K562 (cell line): ENCODE measurements around the gene WNT7A. TPM values are rescaled to one million over a fixed set of nuclear protein-coding genes. Genes with fewer than 3 reads are reported as not detected.

Source experiments
- ATAC-seq: fragments of 200-7000 bp; cut with Tn5 transposase; 3 replicates; pipeline ENCODE4 v1.9.1; 2020; ENCODE audit warnings: moderate library complexity
- BruUV-seq: library from RNA; stranded (reverse); fragments of 400-500 nt; replicated peaks from 2 replicates; lab custom pipeline; 2021; lab: Mats Ljungman, UMichigan
- CTCF ChIA-PET: fragments of 300-600 bp; formaldehyde crosslinking; extraction: SDS; loops from one replicate; lab custom pipeline; 2021; ENCODE audit warnings: low intra/inter-chr PET ratio; lab: Yijun Ruan, JAX
- POLR2A ChIA-PET: fragments of 300-600, 350-650 bp; sonication (Branson Sonifier 250); formaldehyde crosslinking; extraction: SDS; loops from one replicate; lab custom pipeline; 2021; ENCODE audit warnings: antibody characterized with exemption, inconsistent platforms; lab: Yijun Ruan, JAX
- DNase-seq, 4 experiments: peaks; one replicate each; pipeline versions ENCODE4 v3.0.0 to v3.0.0-alpha.2; 2011 to 2018; ENCODE audit warnings: low spot score in 3 of 4, mixed read lengths in 3 of 4; ENCODE audit errors: extremely low read depth in 1 of 4
- FAIRE-seq: peaks from 2 replicates; lab custom pipeline; 2011; peaks lifted over from hg19 to GRCh38; lab: Jason Lieb, UNC
- H2AFZ ChIP-seq: 2 replicates; pipeline ENCODE4 v1.6.0; 2011; ENCODE audit warnings: low read depth, low read length, control low read depth, inconsistent platforms
- H3K27ac ChIP-seq: fragments of 200-600 bp; 3 replicates; pipeline ENCODE4 v1.8.0; 2011; ENCODE audit warnings: low read depth, mild to moderate bottlenecking, control low read depth, inconsistent platforms, low read length, moderate library complexity, mixed read lengths; ENCODE audit errors: extremely low read depth
- H3K27me3 ChIP-seq, 2 experiments: fragments of 300-600 bp in 1 of 2; 2 replicates in 1 of 2; 3 replicates in 1 of 2; pipeline versions ENCODE4 v1.6.0 to v1.8.0; 2011; ENCODE audit warnings: inconsistent platforms in 2 of 2, low read length in 2 of 2, mild to moderate bottlenecking in 1 of 2, mixed read lengths in 1 of 2, moderate library complexity in 1 of 2; ENCODE audit not compliant: control insufficient read depth in 2 of 2, insufficient read depth in 2 of 2
- H3K36me3 ChIP-seq: fragments of 300-600 bp; 3 replicates; pipeline ENCODE4 v1.8.0; 2011; ENCODE audit warnings: mild to moderate bottlenecking, low read length, inconsistent platforms; ENCODE audit not compliant: control insufficient read depth, insufficient read depth
- H3K4me1 ChIP-seq, 2 experiments: fragments of 200-600 bp in 1 of 2; replicated peaks in 1 of 2; 2 replicates in 1 of 2; 3 replicates in 1 of 2; pipeline versions ENCODE4 v1.5.1 to v1.8.0; 2011; ENCODE audit warnings: inconsistent platforms in 2 of 2, low read length in 2 of 2, mild to moderate bottlenecking in 1 of 2, mixed read lengths in 1 of 2, moderate library complexity in 1 of 2; ENCODE audit not compliant: control insufficient read depth in 2 of 2, insufficient read depth in 2 of 2
- H3K4me2 ChIP-seq: 2 replicates; pipeline ENCODE4 v1.6.1; 2011; ENCODE audit warnings: low read length, control low read depth, inconsistent platforms, mixed read lengths; ENCODE audit not compliant: insufficient read depth
- H3K4me3 ChIP-seq: fragments of 200-600 bp; sonication (generic), shearing (Covaris generic); 2 replicates; pipeline ENCODE4 v1.5.1; 2016; ENCODE audit warnings: control low read depth, inconsistent platforms
- H3K79me2 ChIP-seq: fragments of 200-600 bp; 3 replicates; pipeline ENCODE4 v1.8.0; 2011; ENCODE audit warnings: low read length, inconsistent platforms; ENCODE audit not compliant: control insufficient read depth, insufficient read depth
- H3K9ac ChIP-seq, 2 experiments: 2 replicates each; pipeline versions ENCODE4 v1.6.0 to v1.6.1; 2011; ENCODE audit warnings: low read depth in 2 of 2, low read length in 2 of 2, control low read depth in 1 of 2, inconsistent platforms in 1 of 2, mild to moderate bottlenecking in 1 of 2, mixed read lengths in 1 of 2; ENCODE audit not compliant: insufficient read depth in 1 of 2
- H3K9me1 ChIP-seq: one replicate; pipeline ENCODE4 v1.6.0; 2011; ENCODE audit warnings: inconsistent platforms, mild to moderate bottlenecking, low read length, moderate library complexity; ENCODE audit not compliant: control insufficient read depth, insufficient read depth
- H3K9me3 ChIP-seq: replicated peaks from 2 replicates; pipeline ENCODE4 v1.5.1; 2011; ENCODE audit warnings: low read depth, low read length, inconsistent platforms; ENCODE audit not compliant: control insufficient read depth, insufficient read depth
- H4K20me1 ChIP-seq: replicated peaks from 2 replicates; pipeline ENCODE4 v1.6.1; 2011; ENCODE audit warnings: low read length, inconsistent platforms, mixed read lengths; ENCODE audit not compliant: control insufficient read depth, insufficient read depth
- BCOR ChIP-seq: fragments of 450-650 bp; IDR thresholded peaks from 2 replicates; pipeline ENCODE4 v1.6.1; 2016
- HMG20B ChIP-seq: fragments of 250-450 bp; sonication (Bioruptor Pico); IDR thresholded peaks from 2 replicates; pipeline ENCODE4 v1.5.0; 2021; ENCODE audit warnings: mild to moderate bottlenecking
- HNRNPH1 ChIP-seq: fragments of 200-400 bp; formaldehyde crosslinking; optimal IDR thresholded peaks from 2 replicates; pipeline ENCODE3; 2017; ENCODE audit warnings: low read depth, mild to moderate bottlenecking, low read length, moderate library complexity
- TCF15 ChIP-seq: fragments of 250-450 bp; sonication (Bioruptor Pico); IDR thresholded peaks from 2 replicates; pipeline ENCODE4 v1.8.0; 2022; ENCODE audit warnings: moderate library complexity, mild to moderate bottlenecking, inconsistent platforms
- ZNF274 ChIP-seq: IDR thresholded peaks from 2 replicates; pipeline ENCODE4 v1.6.1; 2011; ENCODE audit warnings: low read depth, mild to moderate bottlenecking, low read length, moderate library complexity, borderline replicate concordance
- ZNF318 ChIP-seq, 2 experiments: fragments of 450-650 bp; IDR thresholded peaks; 2 replicates each; pipeline ENCODE4 v1.6.1; 2016; ENCODE audit warnings: mild to moderate bottlenecking in 2 of 2, borderline replicate concordance in 1 of 2, low read depth in 1 of 2, moderate library complexity in 1 of 2
- ZNF57 ChIP-seq: fragments of 450-650 bp; formaldehyde crosslinking; IDR thresholded peaks from 2 replicates; pipeline ENCODE4 v1.4.0; 2020; ENCODE audit warnings: mild to moderate bottlenecking, moderate library complexity
- WGBS: fragments of 100-300 bp; shearing (Covaris generic); methylation state at CpG from one replicate; pipeline ENCODE4 v1.1.6; 2016; ENCODE audit warnings: low coverage, mixed read lengths; ENCODE audit not compliant: insufficient coverage; ENCODE audit errors: missing lambda C conversion rate; 5-methylcytosine and 5-hydroxymethylcytosine counted together
- in situ Hi-C: fragments of 300-500 bp; cut with MboI; formaldehyde crosslinking; loops from 4 replicates; pipeline ENCODE4 v1.15.0; 2018; ENCODE audit warnings: inconsistent platforms, mixed read lengths
- intact Hi-C: fragments of 100-400 bp; cut with micrococcal nuclease; formaldehyde crosslinking; loops from 2 replicates; pipeline ENCODE4 v1.14.2; 2022
- polyA plus RNA-seq, 8 experiments: library from polyadenylated mRNA; depleted of rRNA in 4 of 8; stranded (reverse) in 5 of 8; unstranded in 3 of 8; fragments of >200 nt; fragmentation: Nextera tagmentation in 2 of 8; fragmentation: Illumina TruSeq in 1 of 8; extraction: Ambion mirVana in 2 of 8; extraction: Trizol in 1 of 8; gene quantifications; 2 replicates each; pipeline versions ENCODE4 v1.2.1 to v1.2.3, GENCODE V29; 2011 to 2014; ENCODE audit warnings: inconsistent platforms in 1 of 8, missing spikeins in 1 of 8
- total RNA-seq, 7 experiments: library from RNA; depleted of rRNA in 6 of 7; stranded (reverse); fragments of >200 nt in 6 of 7; fragmentation: Illumina TruSeq in 2 of 7; extraction: Trizol in 2 of 7; gene quantifications; 2 replicates each; pipeline versions ENCODE4 v1.2.1 to v1.2.3, GENCODE V29; 2011 to 2021; ENCODE audit warnings: low replicate concordance in 1 of 7

The WNT7A gene
- total and polyA plus RNA-seq, 9 of the 15 experiments (the other 6 are each of a cell fraction or from before 2014, with no cell fraction given), result 0.03 TPM; not detected in 8

GRCh38 chr3:13901935-13902584 is 22.2 kb upstream of the WNT7A start:
- H3K4me1 ChIP-seq, result no peaks in the 10 kb centered on the region

GRCh38 chr3:13898346-13898745 is 18.5 kb upstream of the WNT7A start:
- H2AFZ ChIP-seq, result no peak overlapping the region
- H3K4me3 ChIP-seq, result no peak overlapping the region
- intact Hi-C loops (loop anchor here (5.0 to 10.0 kb wide), 8 partner anchors 279 to 1024 kb away; partner anchors contain the start of genes LSM3 and XPC), in situ Hi-C loops (loop anchor here (5.0 kb wide), 1 partner anchor 224 kb away; the partner anchor contains the start of gene CHCHD4)
- CTCF ChIA-PET, result interaction anchor here (2.4 kb wide), 1 partner anchor 563 kb away, joined by 13 read pairs; no protein-coding TSS in a partner anchor
- WGBS, result 9% methylated on average over 3 of the region's 3 CpGs
- no TSS peak for BruUV-seq
- no peaks in the 10 kb centered on the region for H3K79me2 ChIP-seq
- H3K9me3 ChIP-seq, result no peaks in the 10 kb centered on the region; the same call in 1 of the 2 replicates
- DNase-seq, result no peak
- H3K27me3 ChIP-seq, result peaks cover 0 to 7% of the 10 kb centered on the region in 2 experiments; a peak in 3 of 5 replicates
- no peak for ATAC-seq
- no peak for FAIRE-seq
- H3K27ac ChIP-seq, result no peak overlapping the region
- H3K9me1 ChIP-seq, result no peaks in the 10 kb centered on the region
- POLR2A ChIA-PET, result no interaction called here
- H3K36me3 ChIP-seq, result no peaks in the 10 kb centered on the region
- H3K4me2 ChIP-seq, result no peak overlapping the region
- peaks cover 5 to 19% of the 10 kb centered on the region in 2 experiments for H3K4me1 ChIP-seq
- H4K20me1 ChIP-seq, result no peaks in the 10 kb centered on the region
- H3K9ac ChIP-seq, result no peak overlapping the region; a peak in 1 of 4 replicates
- no peak for TF ChIP-seq ZNF318 (IDR thresholded peaks at IDR 0.05; ENCODE audit: borderline replicate concordance in 1 of 2, low read depth in 1 of 2)
- TF ChIP-seq HNRNPH1, result no peak

More at GRCh38 chr3:13901935-13902584, 22.2 kb upstream of the WNT7A start:
- no peaks in the 10 kb centered on the region for H3K27me3 ChIP-seq
- H3K4me2 ChIP-seq, result no peak overlapping the region
- no peak overlapping the region for H3K27ac ChIP-seq
- no peaks in the 10 kb centered on the region; the same call in none of the 2 replicates for H3K9me3 ChIP-seq
- TF ChIP-seq ZNF274, result peak; percentile 93
- no peak for TF ChIP-seq HMG20B (CRISPR knock-in tag)
- TF ChIP-seq BCOR, result no peak
- TF ChIP-seq ZNF57 (CRISPR knock-in tag), result no peak
- TF ChIP-seq TCF15 (CRISPR knock-in tag), result no peak
- in situ Hi-C loops (no loop called here), intact Hi-C loops (no loop called here)
- no peaks in the 10 kb centered on the region for H4K20me1 ChIP-seq
- DNase-seq (no peak), ATAC-seq (no peak), FAIRE-seq (no peak)
- no peak overlapping the region for H2AFZ ChIP-seq
- POLR2A ChIA-PET, result no interaction called here
- CTCF ChIA-PET, result interaction anchor here (0.7 kb wide), 1 partner anchor 612 kb away, joined by 3 read pairs; no protein-coding TSS in a partner anchor
- no peak overlapping the region for H3K9ac ChIP-seq
- no peaks in the 10 kb centered on the region for H3K9me1 ChIP-seq
- no peaks in the 10 kb centered on the region for H3K79me2 ChIP-seq
- H3K4me3 ChIP-seq, result no peak overlapping the region
- 0% methylated on average over 1 of the region's 1 CpG for WGBS
- H3K36me3 ChIP-seq, result no peaks in the 10 kb centered on the region
- BruUV-seq, result no TSS peak
